SK-N-SH treated with all-trans-retinoic acid at 6 μM for 48 hours (cell line): Measurements from ENCODE around the gene POLG.

Source experiments
- ATAC-seq: fragments of 200-7000 bp; cut with Tn5 transposase; 3 replicates; pipeline ENCODE4 v1.9.1; 2020; ENCODE audit warnings: mild to moderate bottlenecking, moderate library complexity
- ARNTL ChIP-seq: fragments of 450-650 bp; formaldehyde crosslinking; IDR thresholded peaks from 2 replicates; pipeline ENCODE4 v1.5.0; 2020; ENCODE audit warnings: low read depth, mild to moderate bottlenecking, moderate library complexity, borderline replicate concordance
- BACH2 ChIP-seq: fragments of 250-450 bp; sonication (Bioruptor Pico); IDR thresholded peaks from 2 replicates; pipeline ENCODE4 v1.9.0; 2021; ENCODE audit warnings: mild to moderate bottlenecking, borderline replicate concordance
- CREB5 ChIP-seq: fragments of 250-450 bp; sonication (Bioruptor Pico); IDR thresholded peaks from 2 replicates; pipeline ENCODE4 v1.5.1; 2020; ENCODE audit warnings: low read depth, mild to moderate bottlenecking, moderate library complexity
- CSDC2 ChIP-seq: fragments of 250-450 bp; sonication (Bioruptor Pico); IDR thresholded peaks from 2 replicates; pipeline ENCODE4 v1.5.0; 2020; ENCODE audit warnings: mild to moderate bottlenecking, moderate library complexity
- CSRNP3 ChIP-seq: fragments of 250-450 bp; sonication (Bioruptor Pico); IDR thresholded peaks from 2 replicates; pipeline ENCODE4 v1.5.1; 2021; ENCODE audit warnings: mild to moderate bottlenecking, moderate library complexity
- ESRRG ChIP-seq: fragments of 250-450 bp; sonication (Bioruptor Pico); IDR thresholded peaks from 2 replicates; pipeline ENCODE4 v1.6.1; 2021; ENCODE audit warnings: mild to moderate bottlenecking
- GLIS3 ChIP-seq: fragments of 250-450 bp; sonication (Bioruptor Pico); IDR thresholded peaks from 2 replicates; pipeline ENCODE4 v1.5.0; 2020; ENCODE audit warnings: mild to moderate bottlenecking, moderate library complexity
- ISL1 ChIP-seq: fragments of 250-450 bp; sonication (Bioruptor Pico); IDR thresholded peaks from 2 replicates; pipeline ENCODE4 v2.1.2; 2022; ENCODE audit warnings: mild to moderate bottlenecking, moderate library complexity
- OSR1 ChIP-seq: fragments of 250-450 bp; sonication (Bioruptor Pico); IDR thresholded peaks from 2 replicates; pipeline ENCODE4 v1.8.0; 2022; ENCODE audit warnings: moderate library complexity, mild to moderate bottlenecking, inconsistent platforms
- PATZ1 ChIP-seq: fragments of 250-450 bp; sonication (Bioruptor Pico); IDR thresholded peaks from 2 replicates; pipeline ENCODE4 v1.8.0; 2020; ENCODE audit warnings: mild to moderate bottlenecking, moderate library complexity, borderline replicate concordance
- POU6F1 ChIP-seq: fragments of 250-450 bp; sonication (Bioruptor Pico); IDR thresholded peaks from 2 replicates; pipeline ENCODE4 v1.8.0; 2021; ENCODE audit warnings: low read depth, mild to moderate bottlenecking, moderate library complexity, borderline replicate concordance
- PPARA ChIP-seq: fragments of 250-450 bp; sonication (Bioruptor Pico); IDR thresholded peaks from 2 replicates; pipeline ENCODE4 v1.5.0; 2020; ENCODE audit warnings: mild to moderate bottlenecking, borderline replicate concordance
- RARB ChIP-seq: fragments of 250-450 bp; sonication (Bioruptor Pico); IDR thresholded peaks from 2 replicates; pipeline ENCODE4 v1.8.0; 2021; ENCODE audit warnings: mild to moderate bottlenecking, moderate library complexity
- SNAI2 ChIP-seq: fragments of 250-450 bp; sonication (Bioruptor Pico); IDR thresholded peaks from 2 replicates; pipeline ENCODE4 v1.5.0; 2020; ENCODE audit warnings: mild to moderate bottlenecking, moderate library complexity
- TCF4 ChIP-seq: fragments of 250-450 bp; sonication (Bioruptor Pico); IDR thresholded peaks from 2 replicates; pipeline ENCODE4 v1.8.0; 2021; ENCODE audit warnings: mild to moderate bottlenecking, moderate library complexity, borderline replicate concordance
- TOX ChIP-seq: fragments of 250-450 bp; sonication (Bioruptor Pico); IDR thresholded peaks from 2 replicates; pipeline ENCODE4 v1.8.0; 2021; ENCODE audit warnings: mild to moderate bottlenecking, moderate library complexity, borderline replicate concordance
- TSHZ2 ChIP-seq: fragments of 250-450 bp; sonication (Bioruptor Pico); IDR thresholded peaks from 2 replicates; pipeline ENCODE4 v1.5.0; 2020; ENCODE audit warnings: mild to moderate bottlenecking, moderate library complexity
- ZC3H10 ChIP-seq: fragments of 250-450 bp; sonication (Bioruptor Pico); IDR thresholded peaks from 2 replicates; pipeline ENCODE4 v1.5.1; 2021; ENCODE audit warnings: mild to moderate bottlenecking, moderate library complexity
- ZFP30 ChIP-seq: fragments of 450-650 bp; formaldehyde crosslinking; IDR thresholded peaks from 2 replicates; pipeline ENCODE4 v1.5.0; 2022; ENCODE audit warnings: mild to moderate bottlenecking, moderate library complexity
- ZNF565 ChIP-seq: fragments of 450-650 bp; formaldehyde crosslinking; conservative IDR thresholded peaks from 2 replicates; pipeline ENCODE4 v1.5.0; 2020; ENCODE audit warnings: low read depth, mild to moderate bottlenecking, moderate library complexity
- ZNF70 ChIP-seq: fragments of 450-650 bp; formaldehyde crosslinking; IDR thresholded peaks from 2 replicates; pipeline ENCODE4 v1.5.0; 2020; ENCODE audit warnings: mild to moderate bottlenecking, moderate library complexity
- ZNF8 ChIP-seq: fragments of 450-650 bp; formaldehyde crosslinking; IDR thresholded peaks from 2 replicates; pipeline ENCODE4 v1.5.0; 2020; ENCODE audit warnings: mild to moderate bottlenecking, moderate library complexity

The POLG gene

GRCh38 chr15:89334510-89335297 lies at the start of gene POLG:
TSS of gene POLG (minus strand) at chr15:89334824. CDS start at chr15:89333754, 1,070 bp downstream.
- peak; percentile 93 for ATAC-seq
- no peak for TF ChIP-seq ARNTL (CRISPR knock-in tag)
- 0 out of 2 replicates have a peak, but pooled peaks have one; percentile 9 for TF ChIP-seq TSHZ2 (CRISPR knock-in tag)
- peak; percentile 5; the same call in 1 of the 2 replicates for TF ChIP-seq ZNF8 (CRISPR knock-in tag)
- no peak for TF ChIP-seq TCF4
- no peak for TF ChIP-seq ISL1
- 0 out of 2 replicates have a peak, but pooled peaks have one; percentile 19 for TF ChIP-seq ZNF70 (CRISPR knock-in tag)
- no peak for TF ChIP-seq SNAI2
- no peak for TF ChIP-seq CREB5 (CRISPR knock-in tag)
- TF ChIP-seq GLIS3 (CRISPR knock-in tag) = no peak
- peak; percentile 25; the same call in 1 of the 2 replicates for TF ChIP-seq ZFP30 (CRISPR knock-in tag)
- TF ChIP-seq RARB (CRISPR knock-in tag) = no peak
- TF ChIP-seq PPARA (CRISPR knock-in tag) = no peak
- no peak for TF ChIP-seq BACH2 (CRISPR knock-in tag)
- no peak for TF ChIP-seq OSR1 (CRISPR knock-in tag)
- 0 out of 2 replicates have a peak, but pooled peaks have one; percentile 37 for TF ChIP-seq POU6F1
- TF ChIP-seq ZNF565 = no peak
- no peak for TF ChIP-seq CSRNP3
- TF ChIP-seq CSDC2 (CRISPR knock-in tag) = no peak
- no peak for TF ChIP-seq TOX (CRISPR knock-in tag)

- peak; percentile 15 for ATAC-seq
- TF ChIP-seq ARNTL (CRISPR knock-in tag) (no peak), SNAI2 (no peak), CSRNP3 (no peak), TCF4 (no peak), ISL1 (no peak), ZC3H10 (CRISPR knock-in tag) (no peak), CREB5 (CRISPR knock-in tag) (no peak), OSR1 (CRISPR knock-in tag) (no peak), ESRRG (CRISPR knock-in tag) (no peak), PATZ1 (CRISPR knock-in tag) (no peak), GLIS3 (CRISPR knock-in tag) (no peak), ZNF70 (CRISPR knock-in tag) (no peak), ZNF565 (no peak), TSHZ2 (CRISPR knock-in tag) (no peak)
Observed at GRCh38 chr15:89384176-89384604, 49.6 kb upstream of the POLG start.
